DOHH2 (cell line): ENCODE data around the gene ABHD17C.

Experiments
- H3F3A ChIP-seq: fragments of 200-600 bp; sonication (generic), shearing (Covaris generic); 2 replicates; pipeline ENCODE4 v1.6.0; 2016; ENCODE audit warnings: antibody characterized with exemption, mild to moderate bottlenecking; ENCODE audit not compliant: control insufficient read depth, insufficient read depth
- H3K27ac ChIP-seq: fragments of 200-600 bp; sonication (generic); 2 replicates; pipeline ENCODE4 v1.5.1; 2014; ENCODE audit warnings: low read depth, mild to moderate bottlenecking, low read length, moderate library complexity
- H3K27me3 ChIP-seq: fragments of 200-600 bp; sonication (generic); 2 replicates; pipeline ENCODE4 v1.6.1; 2014; ENCODE audit warnings: mild to moderate bottlenecking, low read length, mixed read lengths; ENCODE audit not compliant: control insufficient read depth
- H3K36me3 ChIP-seq: fragments of 200-600 bp; sonication (generic); 2 replicates; pipeline ENCODE4 v1.6.1; 2014; ENCODE audit warnings: mild to moderate bottlenecking, low read length, moderate library complexity, mixed read lengths; ENCODE audit not compliant: control insufficient read depth
- H3K4me1 ChIP-seq: fragments of 200-600 bp; sonication (generic); 2 replicates; pipeline ENCODE4 v1.6.1; 2014; ENCODE audit warnings: mild to moderate bottlenecking, low read length, mixed read lengths; ENCODE audit not compliant: control insufficient read depth
- H3K4me2 ChIP-seq: fragments of 200-600 bp; sonication (generic); 2 replicates; pipeline ENCODE4 v1.6.0; 2014; ENCODE audit warnings: mild to moderate bottlenecking, low read length, moderate library complexity
- H3K4me3 ChIP-seq: fragments of 200-600 bp; sonication (generic); 2 replicates; pipeline ENCODE4 v1.5.1; 2014; ENCODE audit warnings: mild to moderate bottlenecking, low read length, mixed read lengths
- H3K79me2 ChIP-seq: fragments of 200-600 bp; sonication (generic); 2 replicates; pipeline ENCODE4 v1.6.1; 2014; ENCODE audit warnings: mild to moderate bottlenecking, low read length, mixed read lengths; ENCODE audit not compliant: control insufficient read depth
- H3K9me2 ChIP-seq: fragments of 200-600 bp; sonication (generic); replicated peaks from 2 replicates; pipeline ENCODE4 v1.6.1; 2014; ENCODE audit warnings: mild to moderate bottlenecking, low read length, mixed read lengths; ENCODE audit not compliant: control insufficient read depth
- H3K9me3 ChIP-seq: fragments of 200-600 bp; sonication (generic); 2 replicates; pipeline ENCODE4 v1.6.1; 2014; ENCODE audit warnings: antibody characterized with exemption, low read length, mixed read lengths; ENCODE audit not compliant: control insufficient read depth, insufficient read depth
- H4K20me1 ChIP-seq: fragments of 200-600 bp; sonication (generic); 2 replicates; pipeline ENCODE4 v1.6.0; 2014; ENCODE audit warnings: low read depth, mild to moderate bottlenecking, antibody characterized with exemption, low read length, moderate library complexity; ENCODE audit not compliant: control insufficient read depth, insufficient read depth
- EZH2phosphoT487 ChIP-seq: fragments of 200-600 bp; sonication (generic); IDR thresholded peaks from 2 replicates; pipeline ENCODE4 v1.6.1; 2017; ENCODE audit warnings: borderline replicate concordance, mild to moderate bottlenecking, antibody characterized with exemption, low read length, moderate library complexity, mixed read lengths
- TF ChIP-seq, protein P1 (sequence below): fragments of 200-600 bp; sonication (generic); IDR thresholded peaks from one replicate; pipeline ENCODE4 v1.5.1; 2014; ENCODE audit warnings: antibody characterized with exemption, mild to moderate bottlenecking, low read depth, low read length; ENCODE audit not compliant: poor library complexity, severe bottlenecking

ABHD17C gene

DNA sequence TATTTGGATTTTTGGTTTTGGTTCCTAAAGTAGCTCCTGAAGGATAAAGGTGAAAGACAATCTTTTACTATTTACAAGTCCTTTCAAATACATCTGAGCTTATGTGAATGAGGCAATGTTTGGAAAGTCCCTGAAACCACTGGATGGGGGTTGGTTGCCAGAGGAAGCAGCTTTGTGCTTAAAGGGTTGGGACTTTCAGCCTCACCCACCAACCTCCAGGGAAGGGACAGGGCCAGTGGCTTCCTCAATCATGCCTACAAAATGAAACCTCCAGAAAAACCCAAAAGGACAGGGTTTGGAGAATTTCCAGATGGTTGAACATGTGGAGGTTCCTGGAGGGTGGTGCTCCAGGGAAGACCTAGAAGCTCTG, 20.9 kb upstream of the ABHD17C start:
- no peaks in the 10 kb centered on the region for H3K79me2 ChIP-seq
- H3F3A ChIP-seq, result no peaks in the 10 kb centered on the region
- no peaks in the 10 kb centered on the region for H3K4me1 ChIP-seq

DNA sequence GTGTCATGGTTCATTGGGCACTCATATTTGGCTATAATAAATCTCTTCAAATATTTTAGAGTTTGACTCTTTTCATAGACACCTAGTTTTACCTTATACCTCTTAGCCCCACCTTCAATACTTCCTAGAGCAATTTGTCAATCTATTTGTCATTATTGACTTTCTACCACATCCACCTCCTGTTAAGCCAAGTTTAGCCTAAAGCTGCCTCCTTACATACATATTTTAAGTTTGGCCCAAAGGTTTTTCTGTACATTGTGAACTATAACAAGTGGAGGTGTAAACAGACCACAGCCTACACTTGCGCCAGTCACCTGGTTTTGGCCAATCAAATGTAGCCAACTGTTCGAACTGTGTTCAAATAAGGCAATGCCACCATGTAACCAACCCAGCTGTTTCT, 18.1 kb upstream of the ABHD17C start:
- Histone ChIP-seq H3K9me2 (no peaks in the 10 kb centered on the region), H4K20me1 (no peaks in the 10 kb centered on the region), H3K4me3 (no peak overlapping the region), H3K27me3 (no peaks in the 10 kb centered on the region), H3K79me2 (no peaks in the 10 kb centered on the region), H3K36me3 (no peaks in the 10 kb centered on the region), H3F3A (no peaks in the 10 kb centered on the region), H3K27ac (no peak overlapping the region), H3K4me1 (no peaks in the 10 kb centered on the region), H3K9me3 (no peaks in the 10 kb centered on the region), H3K4me2 (no peak overlapping the region)
- TF ChIP-seq, protein P1, sequence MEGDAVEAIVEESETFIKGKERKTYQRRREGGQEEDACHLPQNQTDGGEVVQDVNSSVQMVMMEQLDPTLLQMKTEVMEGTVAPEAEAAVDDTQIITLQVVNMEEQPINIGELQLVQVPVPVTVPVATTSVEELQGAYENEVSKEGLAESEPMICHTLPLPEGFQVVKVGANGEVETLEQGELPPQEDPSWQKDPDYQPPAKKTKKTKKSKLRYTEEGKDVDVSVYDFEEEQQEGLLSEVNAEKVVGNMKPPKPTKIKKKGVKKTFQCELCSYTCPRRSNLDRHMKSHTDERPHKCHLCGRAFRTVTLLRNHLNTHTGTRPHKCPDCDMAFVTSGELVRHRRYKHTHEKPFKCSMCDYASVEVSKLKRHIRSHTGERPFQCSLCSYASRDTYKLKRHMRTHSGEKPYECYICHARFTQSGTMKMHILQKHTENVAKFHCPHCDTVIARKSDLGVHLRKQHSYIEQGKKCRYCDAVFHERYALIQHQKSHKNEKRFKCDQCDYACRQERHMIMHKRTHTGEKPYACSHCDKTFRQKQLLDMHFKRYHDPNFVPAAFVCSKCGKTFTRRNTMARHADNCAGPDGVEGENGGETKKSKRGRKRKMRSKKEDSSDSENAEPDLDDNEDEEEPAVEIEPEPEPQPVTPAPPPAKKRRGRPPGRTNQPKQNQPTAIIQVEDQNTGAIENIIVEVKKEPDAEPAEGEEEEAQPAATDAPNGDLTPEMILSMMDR, result no peak
- no peak for TF ChIP-seq EZH2phosphoT487

More for the DNA sequence above, 20.9 kb upstream of the ABHD17C start:
- no peak overlapping the region for H3K4me2 ChIP-seq
- no peaks in the 10 kb centered on the region for H3K9me2 ChIP-seq
- no peak overlapping the region for H3K27ac ChIP-seq
- TF ChIP-seq EZH2phosphoT487, result no peak
- TF ChIP-seq, protein P1, result no peak
- H3K4me3 ChIP-seq, result no peak overlapping the region
- H3K9me3 ChIP-seq, result no peaks in the 10 kb centered on the region
- H4K20me1 ChIP-seq, result no peaks in the 10 kb centered on the region
- no peaks in the 10 kb centered on the region for H3K36me3 ChIP-seq
- H3K27me3 ChIP-seq, result no peaks in the 10 kb centered on the region; the same call in 1 of the 2 replicates

GRCh38 chr15:80679167-80679803, 15.8 kb upstream of the ABHD17C start:
- TF ChIP-seq EZH2phosphoT487, result no peak
- TF ChIP-seq, protein P1, result no peak
- no peaks in the 10 kb centered on the region for H3K4me1 ChIP-seq
- H3K36me3 ChIP-seq, result no peaks in the 10 kb centered on the region
- H3K27me3 ChIP-seq, result no peaks in the 10 kb centered on the region
- no peaks in the 10 kb centered on the region for H3F3A ChIP-seq
- H3K27ac ChIP-seq, result no peak overlapping the region
- H4K20me1 ChIP-seq, result no peaks in the 10 kb centered on the region
- H3K9me2 ChIP-seq, result no peaks in the 10 kb centered on the region
- no peak overlapping the region for H3K4me2 ChIP-seq
- H3K79me2 ChIP-seq, result no peaks in the 10 kb centered on the region
- no peak overlapping the region for H3K4me3 ChIP-seq
- no peaks in the 10 kb centered on the region; the same call in 1 of the 2 replicates for H3K9me3 ChIP-seq
